HFF-Myc (cell line): ENCODE measurements around the gene FREM3.
"Not testable (repeated sequence)": the region's sequence is repeated elsewhere in the genome, so short reads cannot be mapped to it uniquely, and the experiment has no call there.

Experiments used
- DNase-seq: peaks from one replicate; pipeline ENCODE4 v3.0.0-alpha.2; 2011; ENCODE audit warnings: low read depth; ENCODE audit errors: extremely low read depth
- H3K4me3 ChIP-seq: replicated peaks from 2 replicates; pipeline ENCODE4 v1.5.1; 2011; ENCODE audit warnings: low read depth, mild to moderate bottlenecking, control low read depth, low read length
- CTCF ChIP-seq: IDR thresholded peaks from 2 replicates; pipeline ENCODE4 v1.5.1; 2012; ENCODE audit warnings: mild to moderate bottlenecking, low read depth, low read length, control low read depth; ENCODE audit errors: missing control alignments

The FREM3 gene

DNA sequence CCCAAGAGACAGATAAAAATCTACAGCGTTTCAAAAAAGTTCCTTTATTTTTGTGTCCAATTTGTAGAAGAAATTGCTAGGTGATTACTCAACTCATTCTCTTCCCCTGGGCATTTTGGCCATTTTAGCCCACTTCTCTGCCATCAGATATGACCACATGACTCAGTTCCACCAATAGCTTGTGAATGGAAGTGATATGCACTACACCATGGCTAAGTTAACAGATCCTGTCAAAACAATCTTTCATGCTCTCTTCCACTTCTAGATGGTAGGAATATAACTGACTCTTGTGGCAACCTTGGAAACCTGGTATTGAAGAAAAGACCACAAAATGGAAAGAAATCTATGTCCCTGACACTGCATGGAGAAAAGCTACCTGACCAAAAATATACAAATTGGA, 26.2 kb upstream of the FREM3 start:
- H3K4me3 ChIP-seq = no peak overlapping the region
- no peak for TF ChIP-seq CTCF
- no peak for DNase-seq

GRCh38 chr4:143721317-143721716, 20.8 kb upstream of the FREM3 start:
- TF ChIP-seq CTCF = no peak
- DNase-seq = no peak

DNA sequence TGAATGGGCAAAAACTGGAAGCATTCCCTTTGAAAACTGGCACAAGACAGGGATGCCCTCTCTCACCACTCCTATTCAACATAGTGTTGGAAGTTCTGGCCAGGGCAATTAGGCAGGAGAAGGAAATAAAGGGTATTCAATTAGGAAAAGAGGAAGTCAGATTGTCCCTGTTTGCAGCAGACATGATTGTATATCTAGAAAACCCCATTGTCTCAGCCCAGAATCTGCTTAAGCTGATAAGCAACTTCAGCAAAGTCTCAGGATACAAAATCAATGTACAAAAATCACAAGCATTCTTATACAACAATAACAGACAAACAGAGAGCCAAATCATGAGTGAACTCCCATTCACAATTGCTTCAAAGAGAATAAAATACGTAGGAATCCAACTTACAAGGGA, 18.3 kb upstream of the FREM3 start:
- DNase-seq, H3K4me3 ChIP-seq: not testable (repeated sequence)

More at GRCh38 chr4:143721317-143721716, 20.8 kb upstream of the FREM3 start:
- H3K4me3 ChIP-seq = no peak overlapping the region

DNA sequence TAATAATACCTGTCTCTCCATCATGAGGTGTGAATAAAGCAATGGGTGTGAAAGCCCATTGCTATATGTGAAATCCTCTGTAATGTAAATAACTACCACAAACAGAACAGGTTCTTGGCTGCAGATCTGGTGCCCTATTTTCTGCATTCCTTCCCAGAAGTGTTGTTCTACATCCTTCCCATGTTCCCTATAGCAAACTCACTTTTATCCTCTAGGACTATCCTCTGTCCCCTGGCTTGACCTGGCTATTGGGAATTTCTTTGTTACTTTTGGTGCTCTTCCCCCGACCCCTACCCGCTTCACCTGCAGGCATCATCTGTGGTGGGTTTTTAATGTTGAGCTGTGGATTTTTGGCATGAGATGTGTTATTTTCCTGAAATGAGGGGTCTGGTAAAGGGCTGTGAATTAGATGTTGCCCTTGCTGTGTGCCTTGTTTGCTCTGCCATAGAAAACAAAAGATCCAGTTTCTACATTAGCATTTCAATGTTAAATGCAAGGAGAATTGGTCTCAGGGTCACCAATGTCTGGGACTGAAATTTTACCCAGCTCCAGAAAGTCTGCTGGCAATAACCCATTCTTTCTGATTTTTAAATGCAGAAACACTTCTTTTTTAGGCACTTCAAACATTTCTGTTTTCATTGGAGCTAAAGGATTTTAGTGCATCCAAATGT, 13.6 kb upstream of the FREM3 start:
- no peak overlapping the region for H3K4me3 ChIP-seq
- no peak for DNase-seq
- no peak for TF ChIP-seq CTCF

DNA sequence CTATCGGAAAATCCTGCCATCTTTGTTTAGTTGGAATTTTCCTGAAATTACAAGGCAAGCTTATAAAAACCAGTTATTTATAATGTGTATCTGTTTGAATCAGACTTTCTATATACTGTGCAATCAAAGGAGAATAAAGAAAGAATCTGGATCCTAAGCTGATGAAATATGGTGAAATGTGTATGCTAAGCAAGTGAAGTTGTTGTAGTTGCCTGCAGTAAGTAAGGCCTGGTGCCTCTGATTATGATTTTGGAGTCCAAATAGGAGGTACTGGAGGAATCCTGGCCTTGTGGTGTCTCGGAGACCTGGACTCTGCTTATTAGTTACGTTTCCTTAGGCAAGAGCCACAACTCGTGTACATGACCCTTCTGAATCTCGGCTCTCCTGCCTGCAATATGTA, 13.1 kb upstream of the FREM3 start:
- no peak for TF ChIP-seq CTCF
- DNase-seq = no peak
- no peak overlapping the region for H3K4me3 ChIP-seq

GRCh38 chr4:143712155-143712550, 11.7 kb upstream of the FREM3 start:
- TF ChIP-seq CTCF = no peak
- H3K4me3 ChIP-seq = no peak overlapping the region
- no peak for DNase-seq

DNA sequence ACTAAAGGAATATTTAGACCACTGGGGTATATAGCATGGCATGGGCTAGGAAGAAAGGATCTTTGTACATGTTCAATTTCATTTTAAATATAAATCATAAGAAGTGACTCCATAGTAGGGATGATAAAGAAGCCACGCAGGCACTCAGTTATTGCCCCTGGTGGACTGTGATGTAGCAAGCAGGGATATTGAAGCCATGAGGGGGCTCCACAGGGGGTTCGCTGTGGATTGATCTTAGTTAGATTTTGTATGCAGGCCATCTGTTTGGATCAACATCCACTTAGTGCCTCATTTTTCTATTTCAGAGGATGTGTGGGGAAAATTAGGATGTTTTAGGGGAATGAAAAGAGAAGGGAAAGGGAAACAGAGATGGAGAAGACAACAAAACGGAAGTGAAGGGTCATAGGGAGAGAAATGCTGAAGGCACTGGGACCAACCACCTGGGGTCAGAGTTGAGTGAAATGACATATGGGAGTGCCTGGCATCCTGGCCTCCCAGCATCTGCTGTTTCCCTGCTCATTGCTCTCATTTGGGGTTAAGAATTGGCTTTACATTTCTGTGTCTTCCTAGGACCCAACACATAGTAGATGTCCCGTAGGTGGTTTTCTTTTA, 11.2 kb upstream of the FREM3 start:
- H3K4me3 ChIP-seq = no peak overlapping the region
- DNase-seq = no peak
- no peak for TF ChIP-seq CTCF
